Measurements from ENCODE around the gene ZBTB20.

DNA sequence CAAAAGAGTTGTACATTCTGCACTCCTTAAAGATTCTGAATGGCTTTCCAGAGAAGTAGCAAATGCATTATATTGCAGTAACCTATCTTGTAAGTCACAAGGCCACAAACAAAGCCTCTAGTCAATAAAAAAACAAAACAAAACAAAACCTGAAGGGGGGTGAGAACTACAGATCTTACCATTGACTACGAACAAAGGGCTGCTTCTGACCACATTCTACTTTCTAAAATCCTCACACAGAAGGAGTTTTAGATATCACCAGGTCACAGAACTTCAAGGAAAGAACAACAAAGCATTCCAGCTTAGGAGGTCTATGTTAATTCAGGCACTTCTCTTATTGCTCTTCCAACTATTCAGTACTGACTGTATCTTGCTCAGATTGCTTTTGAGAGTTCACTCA, 343.0 kb downstream of the ZBTB20 start:
- TF ChIP-seq, protein P1, sequence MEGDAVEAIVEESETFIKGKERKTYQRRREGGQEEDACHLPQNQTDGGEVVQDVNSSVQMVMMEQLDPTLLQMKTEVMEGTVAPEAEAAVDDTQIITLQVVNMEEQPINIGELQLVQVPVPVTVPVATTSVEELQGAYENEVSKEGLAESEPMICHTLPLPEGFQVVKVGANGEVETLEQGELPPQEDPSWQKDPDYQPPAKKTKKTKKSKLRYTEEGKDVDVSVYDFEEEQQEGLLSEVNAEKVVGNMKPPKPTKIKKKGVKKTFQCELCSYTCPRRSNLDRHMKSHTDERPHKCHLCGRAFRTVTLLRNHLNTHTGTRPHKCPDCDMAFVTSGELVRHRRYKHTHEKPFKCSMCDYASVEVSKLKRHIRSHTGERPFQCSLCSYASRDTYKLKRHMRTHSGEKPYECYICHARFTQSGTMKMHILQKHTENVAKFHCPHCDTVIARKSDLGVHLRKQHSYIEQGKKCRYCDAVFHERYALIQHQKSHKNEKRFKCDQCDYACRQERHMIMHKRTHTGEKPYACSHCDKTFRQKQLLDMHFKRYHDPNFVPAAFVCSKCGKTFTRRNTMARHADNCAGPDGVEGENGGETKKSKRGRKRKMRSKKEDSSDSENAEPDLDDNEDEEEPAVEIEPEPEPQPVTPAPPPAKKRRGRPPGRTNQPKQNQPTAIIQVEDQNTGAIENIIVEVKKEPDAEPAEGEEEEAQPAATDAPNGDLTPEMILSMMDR (conservative IDR thresholded peaks at IDR 0.05 in 1 of 2, IDR thresholded peaks at IDR 0.05 in 1 of 2; ENCODE audit: low read depth in 1 of 2, low read length in 2 of 2): no peak
- no peak for TF ChIP-seq EZH2 (IDR thresholded peaks at IDR 0.05; ENCODE audit: low read length, missing control alignments)
